ENCODE results near the gene HEPACAM. TPM values are rescaled to one million over a fixed set of nuclear protein-coding genes. Genes with fewer than 3 reads are reported as not detected.

The HEPACAM gene
- total RNA-seq, 1 donor from 2014 or later, result not detected

- Mint-ChIP-seq H3K27me3 (ENCODE audit: low read depth) (peaks cover 7% of the 10 kb centered on the region), H3K36me3 (ENCODE audit: low read depth) (peaks cover 5% of the 10 kb centered on the region), H3K9me3 (peaks cover 3% of the 10 kb centered on the region), H3K4me1 (peaks cover 20% of the 10 kb centered on the region), H3K4me3 (no peak overlapping the region), H3K27ac (ENCODE audit: unreplicated experiment) (no peak overlapping the region)
- DNase-seq (ENCODE audit: low read depth, low spot score), result no peak
- no peak for TF ChIP-seq CTCF (conservative IDR thresholded peaks at IDR 0.05)
Measured at GRCh38 chr11:124946735-124947141, 10.9 kb upstream of the HEPACAM start.

GRCh38 chr11:124945826-124946225, 10.0 kb upstream of the HEPACAM start:
- no peak for TF ChIP-seq CTCF (conservative IDR thresholded peaks at IDR 0.05)
- Mint-ChIP-seq H3K36me3 (ENCODE audit: low read depth) (peaks cover 5% of the 10 kb centered on the region), H3K27ac (ENCODE audit: unreplicated experiment) (no peak overlapping the region), H3K4me3 (no peak overlapping the region), H3K4me1 (peaks cover 21% of the 10 kb centered on the region), H3K27me3 (ENCODE audit: low read depth) (peaks cover 7% of the 10 kb centered on the region), H3K9me3 (peaks cover 3% of the 10 kb centered on the region)
- no peak for DNase-seq (ENCODE audit: low read depth, low spot score)

GRCh38 chr11:124944565-124944964, 8.7 kb upstream of the HEPACAM start:
- TF ChIP-seq CTCF (conservative IDR thresholded peaks at IDR 0.05), result no peak
- H3K9me3 Mint-ChIP-seq, result peaks cover 3% of the 10 kb centered on the region
- peaks cover 5% of the 10 kb centered on the region for H3K36me3 Mint-ChIP-seq (ENCODE audit: low read depth)
- peaks cover 7% of the 10 kb centered on the region for H3K27me3 Mint-ChIP-seq (ENCODE audit: low read depth)
- peaks cover 21% of the 10 kb centered on the region for H3K4me1 Mint-ChIP-seq
- H3K4me3 Mint-ChIP-seq, result no peak overlapping the region
- H3K27ac Mint-ChIP-seq (ENCODE audit: unreplicated experiment), result no peak overlapping the region
- DNase-seq (ENCODE audit: low read depth, low spot score), result no peak

- DNase-seq (ENCODE audit: low read depth, low spot score), result no peak
- Mint-ChIP-seq H3K4me3 (no peak overlapping the region), H3K36me3 (ENCODE audit: low read depth) (peaks cover 5% of the 10 kb centered on the region), H3K27me3 (ENCODE audit: low read depth) (peaks cover 4% of the 10 kb centered on the region), H3K27ac (ENCODE audit: unreplicated experiment) (no peak overlapping the region), H3K4me1 (peaks cover 28% of the 10 kb centered on the region), H3K9me3 (peaks cover 3% of the 10 kb centered on the region)
- TF ChIP-seq CTCF (conservative IDR thresholded peaks at IDR 0.05), result no peak
Measured at GRCh38 chr11:124943741-124944140, 7.9 kb upstream of the HEPACAM start.

GRCh38 chr11:124943254-124943616, 7.4 kb upstream of the HEPACAM start:
- Mint-ChIP-seq H3K4me3 (no peak overlapping the region), H3K9me3 (peaks cover under 1% of the 10 kb centered on the region), H3K27me3 (ENCODE audit: low read depth) (peaks cover 2% of the 10 kb centered on the region), H3K36me3 (ENCODE audit: low read depth) (peaks cover 1% of the 10 kb centered on the region), H3K27ac (ENCODE audit: unreplicated experiment) (no peak overlapping the region), H3K4me1 (peaks cover 29% of the 10 kb centered on the region)
- DNase-seq (ENCODE audit: low read depth, low spot score), result no peak
- no peak for TF ChIP-seq CTCF (conservative IDR thresholded peaks at IDR 0.05)
